Measurements from ENCODE around the gene GRB14.

The GRB14 gene

DNA sequence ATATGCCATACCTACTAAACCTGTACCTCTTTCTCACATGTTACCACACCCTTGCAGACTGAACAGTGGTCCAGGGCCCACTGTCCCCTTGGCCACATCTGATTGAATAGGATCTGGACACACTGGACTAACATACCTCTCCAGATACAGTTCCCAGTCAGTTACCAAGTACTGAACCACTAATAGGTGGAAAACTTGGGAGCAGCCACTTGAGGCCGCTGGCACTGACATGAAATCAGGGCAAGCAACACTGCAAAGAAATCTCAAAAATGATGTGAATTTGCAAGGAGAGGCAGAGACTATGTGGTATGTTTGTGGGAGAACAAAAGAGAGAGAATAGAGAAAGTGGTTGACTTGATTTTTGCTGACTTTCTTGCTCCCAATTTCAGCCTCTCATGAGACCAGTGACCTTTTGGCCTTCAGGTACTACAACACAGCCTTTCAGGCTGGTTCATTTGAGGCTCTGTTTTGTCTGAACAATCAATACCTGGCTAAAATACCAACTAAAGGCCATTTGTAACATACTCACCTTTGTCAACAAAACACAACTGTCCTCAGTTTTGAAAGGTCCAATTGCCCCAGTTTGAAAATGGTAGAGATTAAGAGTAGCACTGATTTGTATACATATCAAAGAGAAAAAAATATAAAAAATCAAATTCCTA lies 7.8 kb downstream of the GRB14 start:
- no peak for DNase-seq

DNA sequence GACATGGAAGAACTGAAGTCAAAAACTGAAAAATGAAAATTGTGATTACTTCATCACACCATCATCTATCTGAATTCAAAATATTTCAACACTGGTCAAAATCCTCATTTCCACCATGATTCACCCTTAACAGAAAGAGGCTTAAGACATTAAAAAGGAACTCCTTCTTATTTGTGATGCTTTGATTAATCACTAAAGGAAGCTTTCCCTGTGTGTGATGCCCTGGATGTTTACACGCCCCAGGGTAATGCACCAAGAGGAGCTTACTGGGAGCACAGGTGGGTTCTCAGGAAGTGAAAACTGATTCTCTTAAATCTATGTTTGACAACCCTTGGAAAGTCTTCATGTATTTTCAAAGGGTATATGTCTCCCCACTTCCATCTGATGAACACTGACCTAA lies 11.5 kb downstream of the GRB14 start:
- no peak for DNase-seq

- DNase-seq, result no peak
These were observed 14.7 kb downstream of the GRB14 start for GRCh38 chr2:164606557-164606956.

DNA sequence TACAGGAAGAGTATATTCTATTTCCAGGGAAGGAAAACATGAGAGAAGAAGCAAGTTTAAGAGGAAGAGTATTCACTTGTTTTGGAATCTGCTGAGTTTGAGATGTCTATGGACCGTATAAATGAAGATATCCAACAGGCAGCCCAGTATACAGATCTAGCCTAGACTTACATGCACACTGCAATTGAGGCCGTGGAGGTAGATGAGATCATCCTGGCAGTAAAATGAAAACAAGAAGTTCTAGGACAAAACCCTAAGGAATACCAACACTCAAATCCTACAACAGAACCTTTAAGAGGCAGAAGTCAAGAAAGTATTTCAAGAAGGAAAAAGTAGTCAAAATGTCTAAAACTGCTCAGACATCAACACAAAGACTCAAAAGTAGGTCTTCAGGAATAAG lies 16.0 kb downstream of the GRB14 start:
- no peak for DNase-seq

DNA sequence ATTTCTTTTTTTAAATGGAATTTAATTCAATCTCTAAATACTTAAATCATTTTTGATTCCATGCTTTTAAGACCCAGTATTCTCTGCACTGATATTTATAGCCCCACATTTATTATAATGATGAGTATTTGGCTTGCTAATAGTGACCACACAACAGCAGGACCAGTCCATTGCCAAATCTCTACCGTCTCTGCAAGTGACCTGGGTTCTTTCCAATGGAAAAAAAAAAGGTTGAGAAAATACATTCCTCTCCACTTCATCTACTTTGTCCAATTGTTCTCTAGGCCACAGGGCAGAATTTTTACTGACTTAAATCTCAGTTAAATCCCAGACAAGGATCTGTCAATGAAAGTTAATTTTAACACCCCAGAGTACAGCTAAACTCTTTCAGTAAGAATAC lies 20.5 kb downstream of the GRB14 start:
- no peak for DNase-seq

DNA sequence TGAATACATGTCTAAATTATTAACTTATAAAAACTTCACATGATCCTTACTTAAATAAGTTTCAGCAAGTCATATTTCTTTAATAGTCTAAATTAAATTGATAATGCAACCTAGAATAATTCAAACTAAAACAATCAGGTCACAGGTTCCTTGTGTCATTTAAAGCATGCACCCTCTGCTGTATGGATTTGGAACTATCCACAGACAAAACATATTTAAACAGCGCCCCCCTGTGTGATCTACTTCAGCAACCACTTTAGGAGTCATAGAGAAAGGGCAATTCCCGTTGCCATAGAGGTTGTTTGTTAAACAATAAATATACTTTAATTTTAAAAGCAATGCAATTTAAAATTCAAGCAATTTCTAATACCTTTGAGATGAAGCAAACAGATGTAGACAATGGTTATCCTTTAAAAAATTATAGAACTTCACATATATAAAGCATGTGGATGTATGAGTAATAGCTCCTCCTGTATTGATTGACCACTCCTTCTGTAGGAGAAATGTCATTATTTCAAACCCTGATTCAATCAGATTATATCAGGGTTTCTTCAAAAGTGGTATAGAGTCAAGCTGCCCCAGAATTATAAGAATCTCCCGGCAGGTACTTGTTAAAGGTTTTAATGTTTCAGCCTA lies 21.2 kb downstream of the GRB14 start:
- peak in 1 of 2 donors; percentile 5 for DNase-seq

GRCh38 chr2:164597983-164598382 lies 23.3 kb downstream of the GRB14 start:
- DNase-seq, result no peak

GRCh38 chr2:164595031-164595430 lies 26.3 kb downstream of the GRB14 start:
- no peak for DNase-seq

DNA sequence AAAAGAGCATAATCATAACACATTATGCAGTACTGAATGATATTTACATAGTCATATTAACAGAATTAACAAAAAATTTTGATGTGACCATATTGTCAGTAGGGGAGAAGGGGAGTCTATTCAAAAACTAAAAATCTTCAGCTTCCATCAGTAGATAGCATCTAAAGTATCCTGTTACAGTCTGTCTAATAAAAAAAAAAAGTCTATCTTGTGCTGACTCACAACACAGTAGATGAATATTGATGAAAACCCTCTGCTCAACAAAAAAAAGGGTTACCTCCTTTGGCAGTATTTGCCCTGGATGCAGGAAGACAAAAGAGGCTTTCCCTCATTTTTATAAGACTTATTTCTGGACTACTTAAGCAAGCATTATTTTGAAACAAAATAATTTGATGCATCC lies 27.3 kb downstream of the GRB14 start:
- DNase-seq, result no peak

- DNase-seq, result no peak
These were observed 27.7 kb downstream of the GRB14 start for GRCh38 chr2:164593541-164593940.

GRCh38 chr2:164589522-164589921 lies 31.8 kb downstream of the GRB14 start:
- no peak for DNase-seq

DNA sequence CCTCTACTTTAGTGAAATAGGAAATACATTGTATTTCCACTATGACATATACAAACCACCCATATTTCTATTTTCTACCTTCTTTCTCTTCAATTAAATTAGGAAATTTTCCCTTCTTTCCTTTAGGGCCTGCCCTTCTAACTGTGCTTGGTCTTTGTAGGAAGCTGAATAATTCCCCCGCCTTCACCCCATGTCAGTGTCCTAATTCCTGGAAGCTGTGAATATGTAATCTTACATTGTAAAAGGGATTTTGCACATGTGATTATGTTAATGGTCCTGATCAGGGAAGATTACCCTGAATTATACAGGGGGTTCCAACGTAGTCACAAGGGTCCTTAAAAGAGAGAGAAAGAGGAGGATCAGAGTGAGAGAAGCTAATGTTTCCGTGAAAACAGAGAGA lies 40.2 kb downstream of the GRB14 start:
- no peak for DNase-seq

DNA sequence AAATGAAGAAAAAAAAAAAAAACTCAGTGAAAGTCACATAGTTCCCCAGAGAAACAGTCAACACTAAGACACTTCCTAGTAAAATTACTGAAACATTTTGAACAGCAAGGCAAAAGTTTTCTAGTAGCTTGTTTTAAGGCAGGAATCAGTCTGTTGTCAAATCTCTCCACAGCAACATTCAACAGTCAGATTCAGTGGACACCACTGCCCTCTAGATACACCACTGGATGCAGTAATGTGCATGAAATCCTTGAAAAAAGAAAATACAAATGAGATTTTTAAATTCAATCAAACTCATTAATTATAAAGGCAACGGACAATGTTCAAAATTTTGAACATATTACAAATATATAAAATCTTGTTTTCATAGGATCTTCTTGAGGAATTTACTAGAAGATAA lies 46.4 kb downstream of the GRB14 start:
- no peak for DNase-seq

DNA sequence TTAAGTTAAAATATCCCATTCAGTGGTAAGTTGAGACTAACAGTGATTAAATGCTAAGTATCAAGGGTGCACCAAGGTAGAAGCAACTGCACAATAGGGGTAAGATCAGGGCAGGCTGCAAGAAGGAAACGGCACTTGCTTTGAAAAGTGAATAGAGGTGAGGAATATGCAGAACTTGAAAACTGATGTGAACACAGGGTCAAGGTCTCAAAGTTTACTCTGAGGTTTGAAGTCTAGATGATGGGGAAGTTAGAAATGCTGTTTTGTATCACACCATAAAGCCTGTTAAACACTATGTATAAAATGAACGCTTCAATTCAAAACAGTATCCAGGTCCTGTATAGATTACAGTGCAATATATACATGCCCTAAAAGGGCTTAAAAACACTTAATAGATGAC lies 50.8 kb downstream of the GRB14 start:
- no peak for DNase-seq

GRCh38 chr2:164569378-164569777 lies 51.9 kb downstream of the GRB14 start:
- DNase-seq, result no peak

DNA sequence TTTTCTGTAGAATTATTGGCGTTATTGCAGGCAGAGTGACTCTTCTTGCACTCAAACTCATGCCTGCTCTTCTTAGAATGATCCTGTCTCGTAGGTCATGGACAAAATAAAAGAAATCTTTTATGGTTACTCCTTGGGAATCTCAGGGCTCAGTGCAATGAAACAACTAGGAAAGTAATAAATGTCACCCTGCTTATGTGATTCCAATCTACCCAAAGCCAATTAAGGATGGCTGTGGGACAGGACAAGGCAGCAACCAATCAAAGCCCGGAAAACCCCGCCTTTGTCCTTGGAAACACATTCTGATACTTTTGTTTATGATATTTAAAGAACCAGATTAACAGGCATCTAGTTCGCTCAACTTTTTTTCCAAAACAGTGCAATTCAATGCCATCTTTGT lies 53.0 kb downstream of the GRB14 start:
- DNase-seq, result no peak

DNA sequence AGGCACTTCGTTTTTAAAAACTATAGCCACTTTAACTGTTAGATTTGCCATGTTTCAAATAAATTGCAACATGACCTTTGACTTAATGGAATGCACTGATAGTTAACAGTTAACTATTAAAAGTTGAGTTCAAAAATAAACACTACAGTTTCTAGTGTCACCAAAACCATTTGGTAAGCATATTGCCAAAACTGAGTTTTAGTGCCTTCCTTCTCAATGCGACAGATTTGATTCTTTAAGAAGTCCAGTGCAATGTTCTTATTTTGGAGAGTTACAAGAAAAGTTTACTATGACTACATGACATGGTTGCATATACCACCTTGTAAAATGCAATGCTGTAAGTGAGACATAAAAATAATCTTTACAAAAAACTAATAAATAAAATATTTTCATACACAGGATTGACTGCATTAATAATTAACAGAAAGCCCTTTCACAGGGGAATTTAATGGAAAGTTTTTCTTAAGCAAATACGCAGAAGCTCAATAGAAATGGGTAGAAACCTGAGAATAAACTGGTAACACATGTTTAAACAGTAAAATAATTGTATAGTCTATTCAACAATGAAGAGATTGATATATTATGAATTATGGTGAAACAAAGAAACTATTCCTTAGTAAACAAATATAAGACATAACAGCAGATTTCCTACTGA lies 53.8 kb downstream of the GRB14 start:
- no peak for DNase-seq

DNA sequence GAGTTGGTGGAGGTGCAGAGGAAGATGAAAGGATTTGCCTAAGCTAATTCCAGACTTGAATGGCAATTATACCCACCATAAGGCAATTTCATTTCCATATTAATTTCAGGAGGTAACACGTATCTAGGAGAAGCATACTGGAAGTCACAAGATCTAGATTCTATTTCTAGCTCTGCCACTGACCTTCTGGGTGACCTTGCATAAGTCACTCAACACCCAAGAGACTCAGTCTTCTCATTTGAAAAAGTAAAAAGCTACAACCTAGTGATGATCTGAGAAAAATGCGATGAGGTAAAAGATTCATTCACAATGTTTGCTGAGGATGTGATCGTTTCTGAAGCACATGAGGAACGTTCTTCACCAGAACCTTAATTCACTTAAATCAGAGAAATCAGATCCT lies 55.9 kb downstream of the GRB14 start:
- no peak for DNase-seq

- no peak for DNase-seq
These were observed 58.6 kb downstream of the GRB14 start for GRCh38 chr2:164562666-164563065.

DNA sequence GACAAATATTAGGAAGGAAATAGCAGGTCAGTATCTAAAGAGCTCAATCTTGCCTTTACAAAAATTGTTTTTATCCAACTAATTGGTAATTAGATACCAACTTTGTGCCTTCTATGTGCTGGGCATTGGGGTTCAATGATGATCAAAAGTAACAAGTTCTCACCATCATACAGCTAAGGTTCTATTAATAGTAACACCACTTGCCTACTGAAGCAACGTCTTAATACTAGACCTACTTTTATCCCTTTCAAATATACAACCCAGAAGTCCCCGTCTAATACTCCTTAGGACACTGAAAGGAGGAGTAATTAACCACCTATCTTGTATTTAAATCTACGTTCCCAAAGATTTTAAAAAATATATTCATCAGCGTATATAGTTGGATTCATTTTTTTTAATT lies 59.3 kb downstream of the GRB14 start:
- no peak for DNase-seq

DNA sequence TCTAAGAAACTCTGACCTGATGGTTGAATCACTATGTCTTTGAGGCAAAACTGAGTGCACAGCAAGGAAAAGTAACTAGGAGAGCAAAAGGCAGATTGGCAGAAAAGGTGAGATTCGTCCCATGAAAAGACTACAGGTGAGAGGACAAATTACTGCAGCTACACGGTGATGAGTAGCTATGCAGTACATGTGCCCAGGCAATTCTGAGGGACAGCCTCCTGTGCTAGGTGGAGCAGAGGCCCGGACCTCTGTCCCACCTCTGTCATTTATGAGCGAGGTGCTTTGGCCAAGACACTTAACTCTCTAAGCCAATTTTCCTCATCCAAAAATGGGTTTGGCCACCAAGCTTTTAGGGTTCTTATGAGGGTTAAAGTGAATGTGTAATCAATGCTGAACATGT lies 59.9 kb downstream of the GRB14 start:
- DNase-seq, result no peak

DNA sequence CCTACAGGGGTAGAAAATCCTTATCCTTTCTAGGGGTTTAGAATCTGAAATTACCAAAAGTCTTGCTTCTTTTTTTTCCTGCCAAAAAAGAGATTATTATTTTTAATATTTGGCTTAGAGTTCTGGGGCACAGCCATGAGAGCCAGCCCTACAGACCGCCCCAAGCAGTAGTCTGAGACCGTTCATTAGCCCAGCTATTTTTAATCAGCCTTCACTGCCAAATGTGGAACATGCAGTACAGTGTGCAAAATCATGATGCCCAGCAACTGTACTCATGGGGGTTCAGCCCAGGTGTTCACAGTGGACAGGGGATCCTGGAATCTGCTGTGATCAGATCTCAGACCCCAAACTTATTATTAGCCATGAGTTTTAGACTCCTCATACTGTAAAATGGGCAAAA lies 60.4 kb downstream of the GRB14 start:
- DNase-seq, result no peak

DNA sequence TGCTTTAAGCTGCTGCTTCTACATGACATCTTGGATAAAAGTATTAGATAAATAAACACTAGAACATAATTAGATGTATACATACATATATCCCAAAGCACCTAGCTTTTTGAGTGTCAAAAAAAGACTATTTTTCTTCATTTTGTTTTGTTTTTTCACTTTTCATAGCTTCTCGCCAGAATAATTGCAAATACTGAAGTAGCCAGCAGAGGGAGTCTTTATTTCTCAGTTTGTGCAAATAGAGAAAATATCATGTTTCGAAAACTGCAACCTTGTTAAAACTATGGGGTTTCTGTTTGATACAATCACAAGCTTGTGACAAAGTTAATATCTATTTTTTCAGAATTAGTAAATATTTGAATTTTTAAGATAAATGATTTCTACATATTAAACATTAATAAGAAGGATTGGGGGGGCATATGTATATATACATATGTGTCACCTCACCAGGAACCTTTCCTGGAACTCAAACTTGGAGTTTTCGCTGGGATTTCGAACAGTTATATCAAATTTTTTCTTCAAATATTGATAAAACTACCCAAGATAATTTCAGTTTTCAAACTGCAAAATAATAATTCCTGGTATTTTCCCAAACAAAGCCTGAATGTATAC lies 61.0 kb downstream of the GRB14 start:
- DNase-seq, result no peak

DNA sequence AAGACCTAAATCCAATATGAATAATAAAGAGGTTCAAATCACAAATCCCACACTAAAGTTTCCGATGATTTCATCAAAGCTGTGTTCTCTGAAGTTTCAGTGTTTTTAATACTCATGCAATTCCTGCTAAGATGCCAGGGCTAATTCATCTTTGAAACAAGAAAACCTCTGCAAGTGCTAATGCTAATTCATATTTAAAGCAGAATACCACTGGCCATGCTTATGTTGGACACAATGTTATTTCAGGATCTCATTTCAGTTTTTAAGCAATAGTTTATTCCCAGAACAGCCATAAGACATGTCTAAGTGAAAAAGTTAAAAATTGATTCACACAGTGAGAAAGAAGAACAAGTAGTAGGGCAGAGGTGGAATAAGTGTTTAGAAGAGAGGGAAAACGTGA lies 62.8 kb downstream of the GRB14 start:
- no peak for DNase-seq
